B cell (primary cell): ENCODE data around the gene UHRF1.

Experiments used
- CTCF ChIP-seq: fragments of 200-600 bp; IDR thresholded peaks from one replicate; pipeline ENCODE4 v1.8.0; 2022; ENCODE audit warnings: antibody characterized with exemption, mild to moderate bottlenecking
- EZH2 ChIP-seq: IDR thresholded peaks from 2 replicates; pipeline ENCODE4 v1.6.1; 2012; ENCODE audit warnings: borderline replicate concordance, low read depth, mild to moderate bottlenecking, moderate library complexity, low read length; ENCODE audit not compliant: insufficient read depth, poor library complexity, severe bottlenecking

GRCh38 chr19:4987692-4988370 is 78.5 kb downstream of the UHRF1 start:
- TF ChIP-seq CTCF, result no peak
- TF ChIP-seq EZH2, result no peak
